ENCODE data around the gene RTRAF.

Gene RTRAF

DNA sequence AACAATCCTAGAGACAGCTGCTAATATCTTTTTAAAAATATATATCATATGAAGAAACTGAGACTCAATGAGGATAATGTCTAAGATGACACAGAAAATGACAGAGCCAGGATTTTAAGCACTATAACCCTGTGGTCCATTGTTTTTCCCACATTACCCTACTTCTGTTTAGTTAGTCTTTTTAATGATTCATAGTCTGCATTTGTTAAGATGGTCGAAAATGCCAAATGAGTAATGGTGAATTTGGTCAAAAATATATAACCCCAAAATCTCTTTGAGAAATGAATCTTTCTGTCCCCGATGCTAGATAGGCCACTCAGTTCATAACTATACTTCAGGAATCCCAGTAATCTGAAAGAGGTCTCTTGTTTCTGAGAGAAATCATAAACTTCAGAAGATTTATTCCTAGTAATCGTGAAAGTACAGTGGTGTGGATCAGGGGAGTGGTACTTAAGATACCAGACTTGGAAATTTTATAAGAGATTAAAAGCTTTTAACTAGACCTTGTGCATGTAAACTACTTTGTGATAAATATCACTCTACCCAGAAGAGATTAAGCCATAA, 10.8 kb downstream of the RTRAF start:
- TF ChIP-seq, protein P1, sequence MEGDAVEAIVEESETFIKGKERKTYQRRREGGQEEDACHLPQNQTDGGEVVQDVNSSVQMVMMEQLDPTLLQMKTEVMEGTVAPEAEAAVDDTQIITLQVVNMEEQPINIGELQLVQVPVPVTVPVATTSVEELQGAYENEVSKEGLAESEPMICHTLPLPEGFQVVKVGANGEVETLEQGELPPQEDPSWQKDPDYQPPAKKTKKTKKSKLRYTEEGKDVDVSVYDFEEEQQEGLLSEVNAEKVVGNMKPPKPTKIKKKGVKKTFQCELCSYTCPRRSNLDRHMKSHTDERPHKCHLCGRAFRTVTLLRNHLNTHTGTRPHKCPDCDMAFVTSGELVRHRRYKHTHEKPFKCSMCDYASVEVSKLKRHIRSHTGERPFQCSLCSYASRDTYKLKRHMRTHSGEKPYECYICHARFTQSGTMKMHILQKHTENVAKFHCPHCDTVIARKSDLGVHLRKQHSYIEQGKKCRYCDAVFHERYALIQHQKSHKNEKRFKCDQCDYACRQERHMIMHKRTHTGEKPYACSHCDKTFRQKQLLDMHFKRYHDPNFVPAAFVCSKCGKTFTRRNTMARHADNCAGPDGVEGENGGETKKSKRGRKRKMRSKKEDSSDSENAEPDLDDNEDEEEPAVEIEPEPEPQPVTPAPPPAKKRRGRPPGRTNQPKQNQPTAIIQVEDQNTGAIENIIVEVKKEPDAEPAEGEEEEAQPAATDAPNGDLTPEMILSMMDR (IDR thresholded peaks at IDR 0.05; ENCODE audit: low read length, missing control alignments) = no peak
- H3K4me3 ChIP-seq (replicated peaks; ENCODE audit: low read depth, low read length) = no peak overlapping the region
- DNase-seq (ENCODE audit: low read depth) = no peak

DNA sequence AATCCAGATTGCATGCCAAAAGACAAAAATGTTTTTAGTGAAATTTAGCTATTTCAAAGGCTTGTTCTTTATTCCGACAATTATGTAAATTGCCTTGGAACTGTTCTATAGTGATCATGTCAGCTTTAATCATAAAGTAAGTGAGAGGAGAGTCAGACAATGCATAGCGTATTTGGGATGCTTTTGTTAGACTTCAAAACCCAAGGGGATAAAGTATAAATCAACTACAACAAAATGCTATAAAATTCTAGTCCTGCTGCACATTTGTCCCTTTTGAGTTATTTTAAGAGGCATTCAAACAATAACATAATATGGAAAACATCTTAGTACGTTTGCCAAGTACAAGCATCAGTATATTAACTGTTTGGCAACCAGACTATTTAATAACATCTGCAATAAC, 11.3 kb downstream of the RTRAF start:
- TF ChIP-seq, protein P1 (IDR thresholded peaks at IDR 0.05; ENCODE audit: low read length, missing control alignments) = no peak
- DNase-seq (ENCODE audit: low read depth) = no peak
- H3K4me3 ChIP-seq (replicated peaks; ENCODE audit: low read depth, low read length) = no peak overlapping the region

DNA sequence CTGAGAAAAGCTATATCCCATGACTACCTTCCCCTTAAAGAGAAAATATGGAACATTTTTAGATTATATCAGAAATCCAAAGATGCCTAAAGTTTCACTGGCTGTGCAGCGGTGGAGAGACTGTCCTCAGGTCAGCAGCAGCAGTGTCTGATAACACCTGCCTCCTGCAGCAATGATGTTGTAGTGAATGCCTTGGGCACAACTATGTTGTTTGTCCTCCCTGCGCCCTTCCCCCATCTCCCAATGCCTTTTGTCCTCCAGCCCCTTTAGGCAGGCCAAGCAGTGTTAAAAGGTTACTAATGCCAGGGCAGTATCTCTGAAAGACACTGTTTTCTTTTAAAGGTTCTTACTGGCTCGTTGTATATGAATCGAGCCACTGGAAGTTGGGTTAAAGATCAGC, 13.2 kb downstream of the RTRAF start:
- no peak for DNase-seq (ENCODE audit: low read depth)
- TF ChIP-seq, protein P1 (IDR thresholded peaks at IDR 0.05; ENCODE audit: low read length, missing control alignments) = no peak
- no peak overlapping the region for H3K4me3 ChIP-seq (replicated peaks; ENCODE audit: low read depth, low read length)

DNA sequence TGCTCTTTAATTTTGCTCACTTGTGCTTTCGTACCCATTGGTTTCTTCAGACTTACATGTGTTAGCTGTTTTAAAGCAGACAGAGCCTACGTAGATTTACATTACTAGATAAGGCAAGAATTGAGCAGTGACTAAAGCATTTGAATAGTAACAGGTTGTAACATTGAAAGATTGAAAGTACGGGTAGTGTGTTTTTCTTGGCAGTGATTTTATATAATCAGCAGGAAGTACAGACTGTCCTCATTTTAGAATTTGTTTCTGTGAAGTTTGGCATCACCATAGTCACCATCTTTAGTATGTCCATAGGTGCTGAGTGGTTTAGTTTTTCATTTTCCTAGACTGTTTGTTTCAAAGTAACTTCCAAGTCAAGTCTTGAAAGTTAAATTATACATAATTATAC, 14.0 kb downstream of the RTRAF start:
- TF ChIP-seq, protein P1 (IDR thresholded peaks at IDR 0.05; ENCODE audit: low read length, missing control alignments) = no peak
- DNase-seq (ENCODE audit: low read depth) = peak; percentile 90
- H3K4me3 ChIP-seq (replicated peaks; ENCODE audit: low read depth, low read length) = no peak overlapping the region

DNA sequence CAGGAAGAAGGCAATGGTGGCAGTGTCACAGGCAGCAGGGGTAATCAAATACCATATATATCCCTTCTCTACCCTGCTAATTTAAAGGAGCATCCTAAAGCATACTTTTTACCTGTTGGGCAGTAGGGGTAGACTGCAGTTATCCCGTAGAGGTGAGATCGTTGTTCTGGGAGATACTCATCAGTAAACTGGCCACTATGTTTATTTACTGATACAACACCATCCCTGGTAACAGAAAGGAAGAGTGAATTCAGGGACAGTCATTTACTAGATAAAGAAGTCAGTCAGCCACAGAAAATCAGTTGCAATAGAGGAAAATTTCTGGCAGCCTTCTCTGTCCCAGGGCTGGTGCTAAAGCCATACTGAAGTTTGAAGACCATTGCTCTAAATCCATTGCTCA, 16.3 kb downstream of the RTRAF start:
- H3K4me3 ChIP-seq (replicated peaks; ENCODE audit: low read depth, low read length) = no peak overlapping the region
- no peak for DNase-seq (ENCODE audit: low read depth)
- TF ChIP-seq, protein P1 (IDR thresholded peaks at IDR 0.05; ENCODE audit: low read length, missing control alignments) = no peak

DNA sequence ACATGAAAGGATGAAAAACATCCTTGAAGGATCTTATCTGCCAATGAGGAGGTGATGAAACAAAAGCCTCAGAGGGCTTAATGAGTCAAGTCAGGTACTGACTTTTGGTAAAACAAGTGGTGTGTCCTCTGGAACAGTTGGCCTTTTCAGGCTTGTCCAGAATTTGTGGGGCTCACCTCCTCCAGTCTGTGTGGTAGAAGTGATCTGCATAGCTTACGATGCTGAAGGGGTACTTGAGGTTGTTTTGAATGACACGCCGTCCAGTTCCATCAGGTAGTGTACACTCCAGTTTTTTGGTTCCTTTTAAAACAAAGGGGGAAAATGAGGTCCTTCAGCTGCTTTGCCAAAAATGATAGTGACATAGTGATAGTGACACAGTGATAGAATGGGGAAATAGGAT, 17.0 kb downstream of the RTRAF start:
- no peak overlapping the region for H3K4me3 ChIP-seq (replicated peaks; ENCODE audit: low read depth, low read length)
- DNase-seq (ENCODE audit: low read depth) = no peak
- TF ChIP-seq, protein P1 (IDR thresholded peaks at IDR 0.05; ENCODE audit: low read length, missing control alignments) = no peak

DNA sequence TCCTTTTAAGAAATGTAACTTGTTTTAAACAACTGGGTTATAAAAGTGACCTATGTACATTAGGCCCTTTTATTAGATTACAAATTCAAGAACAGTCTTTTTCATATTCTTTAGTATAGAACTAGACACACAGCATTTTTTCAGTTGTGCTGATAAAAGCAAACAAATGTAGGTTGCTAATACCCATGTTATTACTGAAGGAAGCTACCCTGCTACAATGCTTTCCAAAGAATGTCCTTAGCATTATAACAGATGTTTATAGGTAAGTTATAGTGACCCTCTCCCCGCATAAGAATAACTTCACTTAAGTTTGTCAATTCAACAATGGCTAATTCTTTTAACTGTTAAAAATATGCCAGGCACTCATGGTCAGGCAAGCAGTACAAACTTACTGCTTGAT, 17.9 kb downstream of the RTRAF start:
- TF ChIP-seq, protein P1 (IDR thresholded peaks at IDR 0.05; ENCODE audit: low read length, missing control alignments) = no peak
- no peak overlapping the region for H3K4me3 ChIP-seq (replicated peaks; ENCODE audit: low read depth, low read length)
- no peak for DNase-seq (ENCODE audit: low read depth)
